Large intestine (tissue), 3 donors: Measurements from ENCODE around the gene ZC3H14. TPM values are rescaled to one million over a fixed set of nuclear protein-coding genes. Genes with fewer than 3 reads are reported as not detected.

Source experiments
- DNase-seq, 2 donors: peaks; one replicate each; pipeline versions ENCODE4 v3.0.0 to v3.0.0-alpha.2; 2013
- H3K27ac ChIP-seq: one replicate; pipeline ENCODE4 v1.5.1; 2013; ENCODE audit warnings: low read length
- H3K27me3 ChIP-seq: 2 replicates; pipeline ENCODE4 v1.6.1; 2013; ENCODE audit warnings: low read length; ENCODE audit not compliant: control insufficient read depth, insufficient read depth
- H3K36me3 ChIP-seq: 2 replicates; pipeline ENCODE4 v1.6.1; 2013; ENCODE audit warnings: low read length; ENCODE audit not compliant: control insufficient read depth, insufficient read depth
- H3K4me1 ChIP-seq: one replicate; pipeline ENCODE4 v1.6.1; 2013; ENCODE audit warnings: low read length; ENCODE audit not compliant: control insufficient read depth, insufficient read depth
- H3K4me3 ChIP-seq: one replicate; pipeline ENCODE4 v1.5.1; 2013; ENCODE audit warnings: low read length
- H3K9me3 ChIP-seq: one replicate; pipeline ENCODE4 v1.6.1; 2013; ENCODE audit warnings: mild to moderate bottlenecking, low read depth, low read length, moderate library complexity; ENCODE audit not compliant: control insufficient read depth
- WGBS: methylation state at CpG from one replicate; pipeline ENCODE4 v1.1.5; 2013; ENCODE audit warnings: low lambda C conversion rate; ENCODE audit not compliant: insufficient coverage; 5-methylcytosine and 5-hydroxymethylcytosine counted together
- polyA plus RNA-seq: library from polyadenylated mRNA; unstranded; fragments of 120-200 nt; gene quantifications from one replicate; pipeline ENCODE4 v1.2.1, GENCODE V29; 2013

Gene ZC3H14
- polyA plus RNA-seq, 1 donor, result 65.0 TPM

DNA sequence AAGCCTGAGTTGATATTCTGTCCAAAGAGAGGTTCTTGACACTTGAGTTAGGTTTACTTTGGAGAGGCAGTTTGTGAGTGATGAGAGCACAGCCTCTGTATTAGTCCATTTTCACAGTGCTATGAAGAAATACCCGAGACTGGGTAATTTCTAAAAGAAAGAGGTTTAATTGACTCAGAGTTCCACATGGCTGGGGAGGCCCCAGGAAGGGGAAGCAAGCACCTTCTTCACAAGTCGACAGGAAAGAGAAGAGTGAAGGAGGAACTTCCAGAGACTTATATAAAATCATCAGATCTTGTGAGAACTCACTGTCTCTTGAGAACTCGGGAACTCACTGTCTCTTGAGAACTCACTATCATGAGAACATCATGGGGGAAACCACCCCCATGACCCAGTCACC, 5.4 kb downstream of the ZC3H14 start:
- peaks cover 6% of the 10 kb centered on the region for H3K4me1 ChIP-seq
- no peaks in the 10 kb centered on the region for H3K27me3 ChIP-seq
- DNase-seq, result no peak
- H3K4me3 ChIP-seq, result no peak overlapping the region
- no CpG with 5 or more reads among the region's 3 CpGs for WGBS
- no peak overlapping the region for H3K27ac ChIP-seq
- peaks cover 42% of the 10 kb centered on the region for H3K36me3 ChIP-seq
- no peaks in the 10 kb centered on the region for H3K9me3 ChIP-seq

DNA sequence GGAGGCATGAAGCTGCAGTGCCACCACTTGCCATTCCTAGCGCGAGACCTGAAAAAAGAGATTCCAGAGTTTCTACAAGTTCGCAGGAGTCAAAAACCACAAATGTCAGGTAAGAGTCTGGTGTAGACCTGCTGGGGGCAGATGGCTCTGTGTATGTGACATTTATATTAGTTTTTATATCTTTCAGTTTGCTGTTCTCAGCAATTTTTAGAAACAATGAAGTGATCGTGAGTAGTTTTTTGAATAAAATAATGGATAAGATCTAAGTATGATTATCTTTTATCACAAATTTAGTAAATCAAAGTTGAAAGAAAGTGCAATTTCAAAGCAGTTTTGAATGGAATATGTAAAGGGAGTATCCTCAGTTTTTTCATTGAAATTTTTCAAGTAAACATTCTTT, 9.3 kb downstream of the ZC3H14 start:
- Histone ChIP-seq H3K27ac (no peak overlapping the region), H3K27me3 (no peaks in the 10 kb centered on the region), H3K36me3 (peaks cover 77% of the 10 kb centered on the region), H3K9me3 (no peaks in the 10 kb centered on the region), H3K4me3 (no peak overlapping the region), H3K4me1 (no peaks in the 10 kb centered on the region)
- DNase-seq, result no peak
- 100% methylated on average over 1 of the region's 4 CpGs for WGBS

DNA sequence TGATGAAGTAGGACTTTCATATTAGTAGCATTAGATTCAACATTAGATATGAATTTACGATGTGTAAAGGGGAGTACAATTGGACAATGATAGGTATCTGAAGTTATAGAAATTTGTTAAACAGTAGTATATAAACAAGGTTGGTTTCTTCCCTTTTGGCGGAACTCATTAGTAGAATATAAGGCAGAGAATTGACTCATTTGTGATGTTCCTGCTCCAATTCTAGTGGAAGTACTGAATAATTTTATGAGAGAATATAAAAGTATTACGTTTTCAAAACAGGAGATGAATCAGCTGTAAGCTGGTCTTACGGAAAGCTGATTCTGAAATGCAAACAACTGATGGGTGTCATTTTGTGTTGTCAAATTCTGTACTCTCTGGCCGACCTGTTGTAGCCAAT, 13.4 kb downstream of the ZC3H14 start:
- H3K27me3 ChIP-seq, result no peaks in the 10 kb centered on the region
- no peaks in the 10 kb centered on the region for H3K9me3 ChIP-seq
- H3K36me3 ChIP-seq, result peaks cover 80% of the 10 kb centered on the region
- DNase-seq, result no peak
- no peaks in the 10 kb centered on the region for H3K4me1 ChIP-seq
- 100% methylated on average over 1 of the region's 5 CpGs for WGBS
- H3K4me3 ChIP-seq, result no peak overlapping the region
- no peak overlapping the region for H3K27ac ChIP-seq

DNA sequence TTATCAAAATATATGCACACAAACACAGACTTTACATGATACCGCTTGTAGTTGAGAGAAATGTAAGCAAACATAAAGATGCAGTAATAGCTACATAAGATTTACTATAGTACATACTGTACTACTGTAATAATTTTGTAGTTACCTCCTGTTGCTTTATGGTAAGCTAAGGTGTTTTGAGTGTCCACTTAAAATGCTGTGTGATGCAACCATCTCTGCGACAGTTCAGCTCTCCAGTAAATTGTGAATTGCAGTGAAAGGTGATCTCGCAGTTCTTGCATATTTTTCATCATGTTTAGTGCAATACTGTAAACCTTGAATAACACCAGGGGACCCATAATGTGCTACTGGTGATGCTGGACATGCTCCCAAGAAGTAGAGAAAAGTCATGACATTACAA, 21.6 kb downstream of the ZC3H14 start:
- 100% methylated on average over 1 of the region's 3 CpGs for WGBS
- Histone ChIP-seq H3K4me1 (no peaks in the 10 kb centered on the region), H3K27ac (no peak overlapping the region), H3K27me3 (no peaks in the 10 kb centered on the region), H3K9me3 (no peaks in the 10 kb centered on the region), H3K4me3 (no peak overlapping the region), H3K36me3 (peaks cover 58% of the 10 kb centered on the region)
- no peak for DNase-seq

DNA sequence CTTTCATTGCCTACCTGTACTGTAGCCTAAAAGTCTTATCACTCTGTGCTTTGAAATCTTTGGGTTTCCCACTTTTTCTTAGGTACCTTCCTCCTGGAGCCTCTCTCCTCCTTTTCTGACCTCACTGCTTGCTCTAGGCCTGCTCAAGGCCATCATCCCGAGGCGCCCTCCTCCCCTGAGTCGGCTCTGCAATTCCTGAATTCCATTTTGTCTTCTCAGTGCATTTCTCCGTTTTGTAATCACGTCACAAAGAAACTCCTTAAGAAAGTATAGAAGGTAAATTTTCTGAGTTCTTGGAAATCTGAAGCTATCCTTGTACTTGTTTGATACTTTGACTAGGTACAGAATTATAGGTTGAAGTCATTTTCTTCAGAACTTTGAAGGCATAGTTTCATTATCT, 25.2 kb downstream of the ZC3H14 start:
- no peaks in the 10 kb centered on the region for H3K27me3 ChIP-seq
- no peak for DNase-seq
- peaks cover 59% of the 10 kb centered on the region for H3K36me3 ChIP-seq
- no peak overlapping the region for H3K27ac ChIP-seq
- H3K4me3 ChIP-seq, result no peak overlapping the region
- WGBS, result 100% methylated on average over 5 of the region's 5 CpGs
- no peaks in the 10 kb centered on the region for H3K9me3 ChIP-seq
- no peaks in the 10 kb centered on the region for H3K4me1 ChIP-seq

DNA sequence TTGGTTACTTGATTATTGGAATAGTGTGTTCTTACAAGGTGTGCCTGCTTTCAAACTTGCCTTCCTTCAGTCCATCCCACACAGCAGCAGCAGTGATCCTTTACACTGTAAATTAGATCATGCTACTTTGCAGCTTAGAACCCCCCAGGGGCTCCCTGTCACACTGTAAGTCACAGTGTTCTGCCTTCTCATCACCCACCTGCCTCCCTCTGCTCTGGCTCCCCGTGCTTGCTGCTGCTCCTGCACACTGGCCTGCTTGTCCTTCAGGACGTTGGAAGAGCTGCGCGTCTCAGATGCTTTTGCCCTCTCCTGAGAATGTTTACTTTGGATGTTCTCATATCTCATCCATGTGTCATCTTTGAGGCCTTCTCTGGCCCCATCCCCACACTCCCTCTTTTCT, 27.3 kb downstream of the ZC3H14 start:
- Histone ChIP-seq H3K27me3 (no peaks in the 10 kb centered on the region), H3K4me1 (no peaks in the 10 kb centered on the region), H3K9me3 (no peaks in the 10 kb centered on the region), H3K4me3 (no peak overlapping the region), H3K27ac (no peak overlapping the region), H3K36me3 (peaks cover 66% of the 10 kb centered on the region)
- no peak for DNase-seq
- no CpG with 5 or more reads among the region's 4 CpGs for WGBS

DNA sequence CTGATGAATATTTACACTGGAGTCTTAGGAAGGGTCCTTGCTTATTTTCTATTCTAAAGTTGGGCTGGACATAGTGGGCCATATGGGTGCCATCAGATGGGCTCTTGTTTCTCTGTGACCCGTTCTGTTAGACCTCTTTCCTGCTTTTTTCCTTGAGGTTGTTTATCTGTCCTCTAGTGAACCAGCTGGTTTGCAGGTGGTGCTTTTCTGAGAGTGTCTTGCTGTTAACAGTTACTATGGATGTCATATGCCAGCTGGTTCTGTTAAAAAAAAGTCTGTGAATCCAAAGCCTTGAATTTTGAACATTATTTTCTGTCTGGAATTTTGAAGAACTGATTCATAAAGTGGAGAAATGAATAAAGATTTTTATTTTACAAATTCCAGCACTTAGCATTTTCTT, 29.2 kb downstream of the ZC3H14 start:
- Histone ChIP-seq H3K4me3 (no peak overlapping the region), H3K4me1 (no peaks in the 10 kb centered on the region), H3K27me3 (no peaks in the 10 kb centered on the region), H3K36me3 (peaks cover 74% of the 10 kb centered on the region), H3K9me3 (no peaks in the 10 kb centered on the region), H3K27ac (no peak overlapping the region)
- no CpG with 5 or more reads among the region's 1 CpG for WGBS
- no peak for DNase-seq

DNA sequence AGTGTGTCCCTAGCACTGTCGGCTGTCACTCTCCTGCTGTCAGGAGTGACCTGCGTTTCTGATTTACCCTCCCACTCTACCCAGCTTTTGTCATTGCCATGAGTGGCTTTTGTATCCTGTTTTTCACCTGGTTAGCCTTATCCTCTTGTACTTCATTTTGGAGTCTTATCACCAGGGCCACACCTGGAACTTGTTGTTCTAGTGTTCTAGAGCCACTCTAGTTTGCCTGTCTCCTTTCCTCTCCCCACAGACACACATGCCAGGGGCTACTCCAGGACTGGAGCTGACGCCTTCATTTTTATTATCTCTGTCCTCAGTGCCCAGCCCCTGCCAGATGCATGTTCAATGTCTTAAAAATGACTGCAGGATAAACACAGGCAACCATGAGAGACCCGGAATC, 34.2 kb downstream of the ZC3H14 start:
- Histone ChIP-seq H3K4me3 (no peak overlapping the region), H3K27ac (no peak overlapping the region), H3K27me3 (no peaks in the 10 kb centered on the region), H3K36me3 (peaks cover 86% of the 10 kb centered on the region), H3K4me1 (no peaks in the 10 kb centered on the region), H3K9me3 (no peaks in the 10 kb centered on the region)
- no peak for DNase-seq
- no CpG with 5 or more reads among the region's 4 CpGs for WGBS

DNA sequence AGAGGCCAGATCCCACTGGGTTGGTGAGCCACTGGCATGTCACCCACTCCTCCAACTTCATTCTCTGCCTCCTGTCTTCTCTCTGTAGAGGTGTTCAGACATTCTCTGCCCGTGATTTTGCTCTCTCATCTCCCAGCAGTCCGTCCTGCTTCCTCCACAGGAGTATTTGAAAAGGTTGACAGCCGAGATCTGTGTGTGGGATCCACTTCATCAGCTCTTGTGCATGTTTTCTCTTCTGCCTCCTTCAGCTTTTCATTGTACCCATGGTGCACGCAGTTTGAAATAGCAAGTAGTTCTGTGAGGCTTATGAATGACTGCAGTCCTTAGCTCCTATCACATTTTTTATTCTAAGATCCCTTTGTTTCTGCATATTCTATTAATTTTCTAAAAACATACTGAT, 34.8 kb downstream of the ZC3H14 start:
- no peak overlapping the region for H3K4me3 ChIP-seq
- no peaks in the 10 kb centered on the region for H3K4me1 ChIP-seq
- H3K36me3 ChIP-seq, result peaks cover 90% of the 10 kb centered on the region
- H3K9me3 ChIP-seq, result no peaks in the 10 kb centered on the region
- no peaks in the 10 kb centered on the region for H3K27me3 ChIP-seq
- no peak overlapping the region for H3K27ac ChIP-seq
- WGBS, result 100% methylated on average over 1 of the region's 4 CpGs
- no peak for DNase-seq

DNA sequence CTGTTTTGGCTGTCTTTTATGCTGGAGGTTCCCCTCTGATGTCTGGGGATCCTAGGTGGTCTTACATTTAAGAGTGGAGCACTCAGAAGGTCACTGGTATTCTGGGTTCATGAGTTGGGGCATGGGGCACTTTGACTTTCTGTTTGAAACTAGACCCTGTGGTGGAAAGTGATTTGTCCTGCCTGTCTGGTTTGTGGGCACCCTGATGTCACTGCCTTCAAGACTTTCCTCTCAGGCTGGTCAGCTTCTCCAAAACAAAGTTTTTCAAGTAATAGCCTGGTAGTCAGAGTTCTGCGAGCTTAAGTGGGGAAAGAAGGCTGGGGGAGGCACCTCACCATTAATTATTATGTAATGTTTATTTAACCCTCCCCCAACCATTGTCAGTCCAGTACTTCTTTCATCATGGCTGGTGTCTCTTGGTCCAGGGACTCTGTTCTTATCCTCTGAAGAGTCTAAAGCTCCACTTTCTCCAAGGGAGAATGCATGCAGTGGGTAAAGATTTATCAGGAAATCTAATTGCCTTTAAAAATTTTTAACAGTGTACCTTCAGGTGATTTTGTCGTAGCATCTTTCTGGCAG, 35.3 kb downstream of the ZC3H14 start:
- H3K4me1 ChIP-seq, result no peaks in the 10 kb centered on the region
- no CpG with 5 or more reads among the region's 2 CpGs for WGBS
- no peaks in the 10 kb centered on the region for H3K9me3 ChIP-seq
- no peak for DNase-seq
- peaks cover 91% of the 10 kb centered on the region for H3K36me3 ChIP-seq
- H3K4me3 ChIP-seq, result no peak overlapping the region
- H3K27me3 ChIP-seq, result no peaks in the 10 kb centered on the region
- H3K27ac ChIP-seq, result no peak overlapping the region

DNA sequence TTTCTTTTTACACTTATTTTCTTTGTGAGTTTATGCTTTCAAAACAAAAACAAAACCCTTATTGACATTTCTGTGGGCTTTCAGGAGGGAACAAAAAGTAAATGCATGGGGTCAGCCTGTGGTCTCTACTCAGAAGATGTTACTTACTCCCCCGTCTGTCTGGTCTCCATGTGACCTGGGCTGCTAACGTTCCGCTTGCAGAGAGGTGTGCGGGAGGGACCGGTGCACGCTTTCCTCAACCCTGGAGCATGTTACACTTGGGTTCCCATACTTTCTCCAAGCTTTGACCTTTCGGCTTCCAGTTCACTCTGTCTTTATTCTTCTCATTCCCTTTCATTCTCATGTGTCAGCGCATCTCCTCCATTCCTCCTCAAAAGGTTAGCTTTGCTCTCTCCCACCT, 36.5 kb downstream of the ZC3H14 start:
- H3K27ac ChIP-seq, result no peak overlapping the region
- no peaks in the 10 kb centered on the region for H3K4me1 ChIP-seq
- H3K27me3 ChIP-seq, result no peaks in the 10 kb centered on the region
- no peaks in the 10 kb centered on the region for H3K9me3 ChIP-seq
- WGBS, result 100% methylated on average over 4 of the region's 8 CpGs
- no peak for DNase-seq
- H3K36me3 ChIP-seq, result peaks cover 94% of the 10 kb centered on the region
- no peak overlapping the region for H3K4me3 ChIP-seq
